DND-41 (cell line): ENCODE data around the gene RBP7.
"Not testable (repeated sequence)": the region's sequence is repeated elsewhere in the genome, so short reads cannot be mapped to it uniquely, and the experiment has no call there.

Experiments
- ATAC-seq: fragments of 200-7000 bp; cut with Tn5 transposase; 3 replicates; pipeline ENCODE4 v1.9.1; 2021; ENCODE audit warnings: low read depth; ENCODE audit not compliant: insufficient read depth
- DNase-seq: peaks from one replicate; pipeline ENCODE4 v3.0.0-alpha.2; 2020
- H2AFZ ChIP-seq: 2 replicates; pipeline ENCODE4 v1.6.0; 2012; ENCODE audit warnings: low read depth, low read length
- H3K27ac ChIP-seq: 2 replicates; pipeline ENCODE4 v1.5.1; 2012; ENCODE audit warnings: low read length, inconsistent platforms
- H3K27me3 ChIP-seq: fragments of 200-600 bp; sonication (generic); 2 replicates; pipeline ENCODE4 v1.6.0; 2012; ENCODE audit warnings: low read length, mild to moderate bottlenecking, inconsistent platforms; ENCODE audit not compliant: insufficient read depth, poor library complexity
- H3K36me3 ChIP-seq: 2 replicates; pipeline ENCODE4 v1.5.1; 2012; ENCODE audit warnings: low read length, inconsistent platforms; ENCODE audit not compliant: insufficient read depth
- H3K4me1 ChIP-seq: 2 replicates; pipeline ENCODE4 v1.5.1; 2012; ENCODE audit warnings: mild to moderate bottlenecking, low read length; ENCODE audit not compliant: insufficient read depth
- H3K4me2 ChIP-seq: 2 replicates; pipeline ENCODE4 v1.6.0; 2012; ENCODE audit warnings: mild to moderate bottlenecking, moderate library complexity, low read length, inconsistent platforms; ENCODE audit not compliant: insufficient read depth
- H3K4me3 ChIP-seq, 2 experiments: fragments of 200-600 bp in 1 of 2; shearing (Covaris generic) in 1 of 2; 2 replicates each; pipeline ENCODE4 v1.5.1; 2012 to 2016; ENCODE audit warnings: inconsistent platforms in 2 of 2, low read length in 2 of 2, mild to moderate bottlenecking in 2 of 2, low read depth in 1 of 2, moderate library complexity in 1 of 2
- H3K79me2 ChIP-seq: 2 replicates; pipeline ENCODE4 v1.6.0; 2012; ENCODE audit warnings: low read length, inconsistent platforms; ENCODE audit not compliant: insufficient read depth
- H3K9ac ChIP-seq: 2 replicates; pipeline ENCODE4 v1.6.0; 2012; ENCODE audit warnings: low read depth, mild to moderate bottlenecking, inconsistent platforms, low read length, moderate library complexity
- H3K9me3 ChIP-seq: 2 replicates; pipeline ENCODE4 v1.5.1; 2012; ENCODE audit warnings: low read length, moderate library complexity, mild to moderate bottlenecking, inconsistent platforms; ENCODE audit not compliant: insufficient read depth, severe bottlenecking
- H4K20me1 ChIP-seq: 2 replicates; pipeline ENCODE4 v1.6.0; 2012; ENCODE audit warnings: low read length; ENCODE audit not compliant: insufficient read depth
- EZH2 ChIP-seq: IDR thresholded peaks from 3 replicates; pipeline ENCODE4 v1.6.1; 2012; ENCODE audit warnings: borderline replicate concordance, low read depth, mild to moderate bottlenecking, moderate library complexity, low read length, inconsistent platforms; ENCODE audit not compliant: severe bottlenecking
- TF ChIP-seq, protein P1 (sequence below): IDR thresholded peaks from 2 replicates; pipeline ENCODE4 v1.5.1; 2012; ENCODE audit warnings: borderline replicate concordance, low read length, moderate library complexity, mild to moderate bottlenecking; ENCODE audit not compliant: poor library complexity, severe bottlenecking; ENCODE audit errors: extremely low read depth

RBP7 gene

GRCh38 chr1:10019561-10019960 is 22.5 kb downstream of the RBP7 start:
- H3K79me2 ChIP-seq: no peaks in the 10 kb centered on the region
- H3K27me3 ChIP-seq: peaks cover 2% of the 10 kb centered on the region
- H4K20me1 ChIP-seq: no peaks in the 10 kb centered on the region
- H3K9me3 ChIP-seq: no peaks in the 10 kb centered on the region
- no peak overlapping the region for H2AFZ ChIP-seq
- H3K4me3 ChIP-seq: no peak overlapping the region
- ATAC-seq (no peak), DNase-seq (no peak)
- H3K27ac ChIP-seq: no peak overlapping the region
- H3K4me2 ChIP-seq: no peak overlapping the region
- H3K9ac ChIP-seq: no peak overlapping the region
- TF ChIP-seq EZH2: no peak
- TF ChIP-seq, protein P1, sequence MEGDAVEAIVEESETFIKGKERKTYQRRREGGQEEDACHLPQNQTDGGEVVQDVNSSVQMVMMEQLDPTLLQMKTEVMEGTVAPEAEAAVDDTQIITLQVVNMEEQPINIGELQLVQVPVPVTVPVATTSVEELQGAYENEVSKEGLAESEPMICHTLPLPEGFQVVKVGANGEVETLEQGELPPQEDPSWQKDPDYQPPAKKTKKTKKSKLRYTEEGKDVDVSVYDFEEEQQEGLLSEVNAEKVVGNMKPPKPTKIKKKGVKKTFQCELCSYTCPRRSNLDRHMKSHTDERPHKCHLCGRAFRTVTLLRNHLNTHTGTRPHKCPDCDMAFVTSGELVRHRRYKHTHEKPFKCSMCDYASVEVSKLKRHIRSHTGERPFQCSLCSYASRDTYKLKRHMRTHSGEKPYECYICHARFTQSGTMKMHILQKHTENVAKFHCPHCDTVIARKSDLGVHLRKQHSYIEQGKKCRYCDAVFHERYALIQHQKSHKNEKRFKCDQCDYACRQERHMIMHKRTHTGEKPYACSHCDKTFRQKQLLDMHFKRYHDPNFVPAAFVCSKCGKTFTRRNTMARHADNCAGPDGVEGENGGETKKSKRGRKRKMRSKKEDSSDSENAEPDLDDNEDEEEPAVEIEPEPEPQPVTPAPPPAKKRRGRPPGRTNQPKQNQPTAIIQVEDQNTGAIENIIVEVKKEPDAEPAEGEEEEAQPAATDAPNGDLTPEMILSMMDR: no peak
- no peaks in the 10 kb centered on the region for H3K36me3 ChIP-seq
- no peaks in the 10 kb centered on the region for H3K4me1 ChIP-seq

- Histone ChIP-seq H3K9ac (no peak overlapping the region), H4K20me1 (no peaks in the 10 kb centered on the region), H3K4me3 (no peak overlapping the region), H3K36me3 (no peaks in the 10 kb centered on the region), H3K27ac (no peak overlapping the region), H2AFZ (no peak overlapping the region), H3K27me3 (peaks cover 2% of the 10 kb centered on the region), H3K79me2 (no peaks in the 10 kb centered on the region), H3K4me2 (no peak overlapping the region), H3K4me1 (no peaks in the 10 kb centered on the region), H3K9me3 (no peaks in the 10 kb centered on the region)
- ATAC-seq (no peak), DNase-seq (no peak)
- no peak for TF ChIP-seq EZH2
- TF ChIP-seq, protein P1: no peak
Measured at GRCh38 chr1:10020086-10020485, 23.1 kb downstream of the RBP7 start.

- not testable (repeated sequence) for H3K27ac ChIP-seq, ATAC-seq, H2AFZ ChIP-seq, H4K20me1 ChIP-seq, H3K36me3 ChIP-seq, H3K27me3 ChIP-seq, H3K9me3 ChIP-seq, H3K4me2 ChIP-seq, H3K4me3 ChIP-seq, H3K4me1 ChIP-seq, H3K9ac ChIP-seq, DNase-seq, H3K79me2 ChIP-seq
Measured at GRCh38 chr1:10020678-10021077, 23.6 kb downstream of the RBP7 start.

DNA sequence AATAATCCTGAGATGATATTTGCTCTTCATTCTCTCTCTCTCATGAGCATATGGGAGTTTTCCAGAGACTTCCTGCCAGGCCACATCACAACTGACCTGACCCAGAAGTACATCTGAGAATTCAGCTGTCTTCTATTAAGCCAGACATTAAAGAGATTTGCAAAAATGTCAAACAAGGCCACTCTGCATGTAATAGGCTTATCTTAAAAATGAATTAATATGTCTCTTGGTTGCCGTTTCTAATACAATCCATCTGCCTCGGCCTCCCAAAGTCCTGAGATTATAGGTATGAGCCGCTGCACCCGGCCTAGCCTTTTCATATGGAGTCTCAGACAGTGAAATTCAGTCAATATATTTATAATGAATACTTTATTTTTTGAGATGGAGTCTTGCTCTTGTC is 25.0 kb downstream of the RBP7 start:
- DNase-seq, ATAC-seq, H3K36me3 ChIP-seq, H3K9ac ChIP-seq, H3K27ac ChIP-seq, H3K79me2 ChIP-seq, H4K20me1 ChIP-seq, H3K4me2 ChIP-seq, H3K27me3 ChIP-seq, H3K4me3 ChIP-seq, H3K9me3 ChIP-seq, H3K4me1 ChIP-seq, H2AFZ ChIP-seq: not testable (repeated sequence)
